ENCODE results near the gene MXI1.

Gene MXI1

DNA sequence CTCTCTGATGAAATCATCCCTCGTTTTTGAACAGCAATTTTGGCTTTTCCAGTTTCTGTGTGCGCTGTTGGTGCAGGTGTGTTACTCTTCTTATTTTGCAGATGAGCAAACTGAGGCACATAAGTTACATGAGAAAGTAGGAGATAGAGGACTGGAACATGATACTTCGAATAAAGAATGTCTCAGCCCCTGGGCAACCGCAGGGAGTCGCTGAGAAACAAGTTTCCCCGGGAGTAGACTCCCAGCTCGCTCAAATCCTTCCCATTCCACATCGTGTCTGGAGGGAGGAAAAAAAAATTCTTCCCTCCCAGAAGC, 18.0 kb downstream of the MXI1 start:
- no peak for DNase-seq
- Histone ChIP-seq H3K36me3 (peaks cover 9% of the 10 kb centered on the region; the same call in 1 of the 2 replicates), H3K9me3 (ENCODE audit: severe bottlenecking) (no peaks in the 10 kb centered on the region), H3K27ac (no peak overlapping the region), H3K4me3 (ENCODE audit: low read depth, low read length) (peak overlapping the region; percentile 54), H3K27me3 (ENCODE audit: insufficient read depth, low read depth, severe bottlenecking) (no peaks in the 10 kb centered on the region)
- TF ChIP-seq, protein P1, sequence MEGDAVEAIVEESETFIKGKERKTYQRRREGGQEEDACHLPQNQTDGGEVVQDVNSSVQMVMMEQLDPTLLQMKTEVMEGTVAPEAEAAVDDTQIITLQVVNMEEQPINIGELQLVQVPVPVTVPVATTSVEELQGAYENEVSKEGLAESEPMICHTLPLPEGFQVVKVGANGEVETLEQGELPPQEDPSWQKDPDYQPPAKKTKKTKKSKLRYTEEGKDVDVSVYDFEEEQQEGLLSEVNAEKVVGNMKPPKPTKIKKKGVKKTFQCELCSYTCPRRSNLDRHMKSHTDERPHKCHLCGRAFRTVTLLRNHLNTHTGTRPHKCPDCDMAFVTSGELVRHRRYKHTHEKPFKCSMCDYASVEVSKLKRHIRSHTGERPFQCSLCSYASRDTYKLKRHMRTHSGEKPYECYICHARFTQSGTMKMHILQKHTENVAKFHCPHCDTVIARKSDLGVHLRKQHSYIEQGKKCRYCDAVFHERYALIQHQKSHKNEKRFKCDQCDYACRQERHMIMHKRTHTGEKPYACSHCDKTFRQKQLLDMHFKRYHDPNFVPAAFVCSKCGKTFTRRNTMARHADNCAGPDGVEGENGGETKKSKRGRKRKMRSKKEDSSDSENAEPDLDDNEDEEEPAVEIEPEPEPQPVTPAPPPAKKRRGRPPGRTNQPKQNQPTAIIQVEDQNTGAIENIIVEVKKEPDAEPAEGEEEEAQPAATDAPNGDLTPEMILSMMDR (IDR thresholded peaks at IDR 0.05; ENCODE audit: low read depth, low read length): no peak

DNA sequence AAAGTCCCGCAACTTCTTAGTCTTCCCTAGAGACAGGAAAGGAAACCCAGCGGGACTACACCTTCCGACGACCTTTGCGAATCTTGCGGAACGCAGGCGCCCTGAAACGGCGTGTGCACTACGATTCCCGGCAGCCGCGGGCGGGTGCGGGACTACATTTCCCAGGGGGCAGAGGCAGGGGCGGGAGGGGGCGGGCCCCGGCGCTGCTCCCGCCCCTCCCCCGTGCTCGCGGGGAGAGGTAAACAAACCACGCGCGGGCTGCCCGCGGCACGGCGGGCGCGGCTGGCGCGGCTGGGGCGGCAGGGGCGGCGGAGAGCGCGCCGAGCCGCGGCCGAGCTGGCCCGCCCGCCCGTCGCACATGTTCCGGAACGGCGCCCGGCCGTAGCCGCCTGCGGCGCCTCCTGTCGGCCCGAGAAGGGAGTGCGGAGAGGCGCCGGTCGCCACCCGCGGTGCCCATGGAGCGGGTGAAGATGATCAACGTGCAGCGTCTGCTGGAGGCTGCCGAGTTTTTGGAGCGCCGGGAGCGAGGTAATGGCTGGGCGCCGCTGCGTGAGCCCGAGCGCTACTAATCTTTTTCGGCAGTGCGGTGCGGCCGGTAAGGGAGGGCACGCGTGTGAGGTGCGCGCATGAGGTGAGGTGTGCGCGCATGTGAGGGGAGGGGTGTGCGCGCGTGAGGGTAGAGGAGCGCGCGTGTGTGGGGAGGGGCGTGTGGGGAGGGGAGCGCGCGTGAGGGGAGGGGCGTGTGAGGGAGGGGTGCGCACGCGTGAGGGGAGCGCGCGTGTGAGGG, 18.5 kb downstream of the MXI1 start:
- Histone ChIP-seq H3K27me3 (ENCODE audit: insufficient read depth, low read depth, severe bottlenecking) (no peaks in the 10 kb centered on the region), H3K27ac (peak overlapping the region; percentile 75), H3K9me3 (ENCODE audit: severe bottlenecking) (no peaks in the 10 kb centered on the region), H3K4me3 (ENCODE audit: low read depth, low read length) (peak overlapping the region; percentile 54), H3K36me3 (peaks cover 9% of the 10 kb centered on the region; the same call in 1 of the 2 replicates)
- TF ChIP-seq, protein P1 (IDR thresholded peaks at IDR 0.05; ENCODE audit: low read depth, low read length): peak; percentile 72
- DNase-seq: peak; percentile 92

DNA sequence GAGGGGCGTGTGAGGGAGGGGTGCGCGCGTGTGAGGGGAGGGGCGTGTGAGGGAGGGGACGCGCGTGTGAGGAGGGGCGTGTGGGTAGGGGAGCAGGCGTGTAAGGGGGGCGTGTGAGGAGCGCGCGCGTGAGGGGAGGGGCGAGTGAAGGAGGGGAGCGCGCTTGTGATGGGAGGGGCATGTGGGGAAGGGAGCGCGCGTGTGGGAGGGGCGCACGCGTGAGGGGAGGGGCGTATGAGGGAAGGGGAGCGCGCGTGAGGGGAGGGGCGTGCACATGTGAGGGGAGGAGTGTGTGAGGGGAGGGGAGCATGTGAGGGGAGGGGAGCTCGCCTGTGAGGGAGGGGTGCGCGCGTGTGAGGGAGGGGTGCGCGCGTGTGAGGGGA, 19.1 kb downstream of the MXI1 start:
- H3K27me3 ChIP-seq (ENCODE audit: insufficient read depth, low read depth, severe bottlenecking): no peaks in the 10 kb centered on the region
- H3K9me3 ChIP-seq (ENCODE audit: severe bottlenecking): no peaks in the 10 kb centered on the region
- peaks cover 9% of the 10 kb centered on the region; the same call in 1 of the 2 replicates for H3K36me3 ChIP-seq
- TF ChIP-seq, protein P1 (IDR thresholded peaks at IDR 0.05; ENCODE audit: low read depth, low read length): no peak
- H3K27ac ChIP-seq: no peak overlapping the region
- H3K4me3 ChIP-seq (ENCODE audit: low read depth, low read length): peak overlapping the region; percentile 54
- DNase-seq: peak; percentile 91

DNA sequence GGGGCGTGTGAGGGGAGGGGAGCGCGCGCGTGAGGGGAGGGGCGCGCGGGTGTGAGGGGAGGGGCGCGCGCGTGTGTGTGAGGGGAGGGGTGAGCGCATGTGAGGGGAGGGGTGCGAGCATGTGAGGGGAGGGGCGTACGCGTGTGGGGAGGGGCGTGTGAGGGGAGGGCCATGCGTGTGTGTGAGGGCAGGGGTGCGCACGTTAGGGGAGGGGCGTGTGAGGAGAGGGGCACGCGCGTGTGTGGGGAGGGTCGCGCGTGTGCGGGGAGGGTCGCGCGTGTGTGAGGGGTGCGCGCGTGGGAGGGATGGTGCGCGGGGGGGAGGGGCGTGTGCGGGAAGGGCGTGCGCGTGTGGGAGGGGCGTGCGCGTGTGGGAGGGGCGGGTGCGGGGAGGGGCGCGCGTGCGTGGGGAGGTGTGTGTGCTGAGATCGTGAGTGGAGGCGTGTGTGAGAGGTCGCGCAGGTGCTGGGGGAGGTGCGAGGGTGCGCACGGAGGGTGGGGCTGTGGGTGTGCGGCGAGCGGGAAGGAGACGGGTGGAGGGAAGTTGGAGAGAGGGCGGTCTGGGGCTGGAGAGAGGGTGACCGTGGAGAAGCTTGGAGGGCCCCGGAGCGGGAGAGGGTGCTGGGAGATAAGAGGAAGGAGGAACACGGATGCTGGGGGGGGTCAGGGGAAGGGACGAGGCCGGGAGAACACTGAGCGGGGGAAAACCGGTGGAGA, 19.7 kb downstream of the MXI1 start:
- TF ChIP-seq, protein P1 (IDR thresholded peaks at IDR 0.05; ENCODE audit: low read depth, low read length): no peak
- Histone ChIP-seq H3K4me3 (ENCODE audit: low read depth, low read length) (peak overlapping the region; percentile 54), H3K36me3 (peaks cover 9% of the 10 kb centered on the region; the same call in 1 of the 2 replicates), H3K27me3 (ENCODE audit: insufficient read depth, low read depth, severe bottlenecking) (no peaks in the 10 kb centered on the region), H3K9me3 (ENCODE audit: severe bottlenecking) (no peaks in the 10 kb centered on the region), H3K27ac (peak overlapping the region; percentile 56)
- DNase-seq: peak; percentile 63

DNA sequence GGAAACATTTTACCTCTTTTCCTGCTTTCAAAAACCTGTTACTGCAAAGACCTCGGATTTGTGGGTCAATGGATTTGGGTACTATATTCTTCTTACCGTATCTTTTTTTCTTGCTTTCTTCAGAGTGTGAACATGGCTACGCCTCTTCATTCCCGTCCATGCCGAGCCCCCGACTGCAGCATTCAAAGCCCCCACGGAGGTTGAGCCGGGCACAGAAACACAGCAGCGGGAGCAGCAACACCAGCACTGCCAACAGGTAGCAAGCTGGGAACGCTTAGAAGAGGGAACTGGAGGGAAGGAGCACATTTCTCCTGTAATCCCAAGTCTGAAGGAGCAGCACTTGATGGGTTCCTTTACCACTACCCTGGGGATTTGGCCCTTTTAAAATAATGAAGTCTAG, 20.7 kb downstream of the MXI1 start:
- H3K27me3 ChIP-seq (ENCODE audit: insufficient read depth, low read depth, severe bottlenecking): no peaks in the 10 kb centered on the region
- H3K27ac ChIP-seq: no peak overlapping the region
- no peak for DNase-seq
- TF ChIP-seq, protein P1 (IDR thresholded peaks at IDR 0.05; ENCODE audit: low read depth, low read length): no peak
- no peak overlapping the region for H3K4me3 ChIP-seq (ENCODE audit: low read depth, low read length)
- no peaks in the 10 kb centered on the region for H3K9me3 ChIP-seq (ENCODE audit: severe bottlenecking)
- peaks cover 9% of the 10 kb centered on the region; the same call in 1 of the 2 replicates for H3K36me3 ChIP-seq

Measured in WERI-Rb-1 (cell line).